Heart left ventricle (tissue), 13 donors: ENCODE results near the gene KLF12.

Source experiments
- CTCF ChIP-seq, 12 donors: fragments of 200-600 bp; sonication (generic) in 4 of 12; IDR thresholded peaks; one replicate each; pipeline versions ENCODE4 v1.5.0 to v1.8.0; 2018 to 2022; ENCODE audit warnings: antibody characterized with exemption in 12 of 12, mild to moderate bottlenecking in 5 of 12
- POLR2A ChIP-seq, 2 donors: fragments of 450-650 bp; IDR thresholded peaks; one replicate each; pipeline ENCODE4 v1.6.1; 2017; ENCODE audit warnings: antibody characterized with exemption in 2 of 2, mild to moderate bottlenecking in 2 of 2, moderate library complexity in 2 of 2
- donor health status: ischemic (EF 13 %, LVEDD 7.1; RV severe dilation, severe dysfunction).
- donor health status: DM: no; HTN: yes; CAD: no.
- donor health status: DM: no; HTN: no; CAD: no.
- donor health status: ischemic (EF 25% LVEDD 6.9; RV normal size, moderate dysfunction).
- donor health status: ischemic (EF 25% LVEDD 5.7; RV mildly dilated, moderate dysfunction).
- donor health status: ischemic (EF 35%, LVEDD 5.7; RV mildly dilated, moderate dysfunction).
- donor health status: nonischemic (EF 11% LVEDD 7.7; RV severe dilation, severe dysfunction).
- donor health status: DM: yes; HTN: yes; CAD: no.
- donor health status: PGD.
- donor health status: ischemic (EF 29% LVEDD 5.4; RV normal size, mild dysfunction).
- donor health status: nonischemic (EF 23%, LVEDD 6.1; RV moderate dilation, normal function).

- TF ChIP-seq POLR2A (IDR thresholded peaks at IDR 0.05): no peak
- no peak for TF ChIP-seq CTCF (IDR thresholded peaks at IDR 0.05)
Measured at GRCh38 chr13:74173822-74174221, 39.6 kb upstream of the KLF12 start.
